GM18508 (cell line): ENCODE results near the gene RASA4B.
"Not testable (repeated sequence)": the region's sequence is repeated elsewhere in the genome, so short reads cannot be mapped to it uniquely, and the experiment has no call there.

Experiments used
- ATAC-seq: cut with Tn5 transposase; IDR thresholded peaks from one replicate; pipeline ENCODE4 v1.9.1; 2021; ENCODE audit warnings: moderate number of reproducible peaks; ENCODE audit not compliant: insufficient read depth, unreplicated experiment

Gene RASA4B

DNA sequence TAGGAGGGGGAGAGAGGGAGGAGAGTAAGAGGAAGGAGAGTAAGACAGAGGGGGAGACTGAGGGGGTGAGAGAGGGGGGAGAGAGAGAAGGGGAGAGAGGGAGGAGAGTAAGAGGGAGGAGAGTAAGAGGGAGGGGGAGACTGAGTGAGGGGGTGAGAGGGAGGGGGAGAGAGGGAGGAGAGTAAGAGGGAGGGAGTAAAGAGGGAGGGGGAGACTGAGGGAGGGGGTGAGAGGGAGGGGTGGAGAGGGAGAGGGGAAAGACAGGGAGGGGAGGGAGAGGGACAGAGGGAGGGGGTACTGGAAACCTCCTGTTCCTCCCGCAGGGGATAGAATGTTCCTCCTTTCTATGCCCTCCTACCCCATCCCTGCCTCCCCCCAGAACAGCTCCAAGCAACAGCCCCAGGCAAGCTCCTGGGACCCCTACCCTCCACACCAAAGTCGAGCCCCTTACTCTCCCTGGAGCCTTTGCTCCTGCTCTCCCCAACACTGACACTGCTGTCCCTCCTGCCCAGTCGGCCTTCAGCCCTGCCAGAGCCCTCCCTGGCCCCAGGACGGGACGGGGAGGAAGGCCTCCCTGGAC lies 4.8 kb downstream of the RASA4B start:
- ATAC-seq: not testable (repeated sequence)

DNA sequence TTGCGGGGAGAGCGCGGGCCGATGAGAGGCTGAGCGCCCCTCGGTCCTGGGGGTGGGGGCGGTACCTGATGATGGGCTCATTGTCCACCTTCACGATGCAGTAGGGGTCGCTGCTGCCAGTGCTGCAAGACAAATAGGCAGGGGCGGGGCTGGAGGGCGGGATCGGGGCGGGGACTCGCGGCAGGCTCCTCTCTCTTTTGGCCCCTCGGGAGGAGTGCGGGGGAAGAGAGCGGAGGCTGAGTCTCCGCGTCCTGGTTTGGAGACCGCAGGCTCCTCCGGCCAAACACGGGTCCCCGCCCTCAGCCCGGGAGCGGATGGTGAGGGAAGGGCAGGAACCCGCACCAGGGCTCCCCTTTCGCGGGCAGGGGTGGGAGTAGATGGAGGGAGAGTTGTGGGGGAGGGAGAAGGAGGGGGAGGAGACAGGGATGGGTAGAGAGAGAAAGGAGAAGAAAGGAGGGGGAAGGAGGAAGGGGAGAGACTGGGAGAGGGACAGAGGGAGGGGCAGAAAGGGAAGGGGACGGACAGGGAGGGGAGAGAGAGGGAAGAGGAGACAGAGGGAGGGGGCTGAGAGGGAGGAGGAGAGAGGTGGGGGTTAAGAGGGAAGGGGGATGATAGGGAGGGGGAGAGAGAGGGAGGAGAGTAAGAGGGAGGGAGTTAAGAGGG lies 5.6 kb downstream of the RASA4B start:
- not testable (repeated sequence) for ATAC-seq

DNA sequence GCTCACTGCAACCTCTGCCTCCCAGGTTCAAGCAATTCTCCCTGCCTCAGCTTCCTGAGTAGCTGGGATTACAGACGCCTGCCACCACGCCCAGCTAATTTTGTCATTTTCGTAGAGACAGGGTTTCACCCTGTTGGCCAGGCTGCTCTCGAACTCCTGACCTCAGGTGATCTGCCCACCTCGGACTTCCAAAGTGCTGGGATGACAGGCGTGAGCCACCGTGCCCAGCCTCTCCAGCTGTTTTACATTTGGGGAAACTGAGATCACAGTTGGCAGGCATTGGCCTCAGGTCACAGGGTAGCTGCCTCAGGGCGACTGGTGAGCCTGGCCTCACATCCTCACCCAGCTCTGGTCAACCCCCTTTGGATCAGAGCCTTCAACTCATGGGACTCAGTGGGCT lies 7.0 kb downstream of the RASA4B start:
- not testable (repeated sequence) for ATAC-seq

DNA sequence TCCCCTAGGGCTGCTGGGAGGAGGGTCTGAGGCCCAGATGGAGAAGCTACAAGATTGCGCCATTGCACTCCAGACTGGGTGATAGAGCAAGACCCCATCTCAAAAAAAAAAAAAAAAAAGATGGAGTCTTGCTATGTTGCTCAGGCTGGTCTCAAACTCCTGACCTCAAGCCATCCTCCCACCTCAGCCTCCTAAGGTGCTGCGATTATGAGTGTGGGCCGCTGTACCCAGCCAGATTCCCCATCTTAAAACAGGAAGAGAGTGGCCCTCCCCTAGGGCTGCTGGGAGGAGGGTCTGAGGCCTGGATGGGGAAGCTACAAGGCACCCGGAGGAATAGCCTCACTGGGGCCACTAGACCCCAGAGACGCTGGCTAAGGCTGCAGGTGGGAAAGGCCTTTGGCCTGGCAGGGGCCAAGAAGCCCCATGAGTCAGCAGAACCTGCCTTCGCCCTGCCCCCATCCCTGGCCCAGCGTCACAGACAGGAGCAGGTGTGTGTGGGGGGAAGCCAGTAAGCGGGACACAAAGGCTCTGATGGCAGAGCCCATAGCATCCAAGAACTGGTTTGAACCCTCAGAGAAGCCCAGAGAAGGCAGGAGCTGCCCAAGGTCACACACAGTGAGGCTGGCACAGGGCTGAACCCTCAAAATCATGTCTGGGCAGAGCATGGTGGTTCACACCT lies 10.0 kb downstream of the RASA4B start:
- ATAC-seq: not testable (repeated sequence)

DNA sequence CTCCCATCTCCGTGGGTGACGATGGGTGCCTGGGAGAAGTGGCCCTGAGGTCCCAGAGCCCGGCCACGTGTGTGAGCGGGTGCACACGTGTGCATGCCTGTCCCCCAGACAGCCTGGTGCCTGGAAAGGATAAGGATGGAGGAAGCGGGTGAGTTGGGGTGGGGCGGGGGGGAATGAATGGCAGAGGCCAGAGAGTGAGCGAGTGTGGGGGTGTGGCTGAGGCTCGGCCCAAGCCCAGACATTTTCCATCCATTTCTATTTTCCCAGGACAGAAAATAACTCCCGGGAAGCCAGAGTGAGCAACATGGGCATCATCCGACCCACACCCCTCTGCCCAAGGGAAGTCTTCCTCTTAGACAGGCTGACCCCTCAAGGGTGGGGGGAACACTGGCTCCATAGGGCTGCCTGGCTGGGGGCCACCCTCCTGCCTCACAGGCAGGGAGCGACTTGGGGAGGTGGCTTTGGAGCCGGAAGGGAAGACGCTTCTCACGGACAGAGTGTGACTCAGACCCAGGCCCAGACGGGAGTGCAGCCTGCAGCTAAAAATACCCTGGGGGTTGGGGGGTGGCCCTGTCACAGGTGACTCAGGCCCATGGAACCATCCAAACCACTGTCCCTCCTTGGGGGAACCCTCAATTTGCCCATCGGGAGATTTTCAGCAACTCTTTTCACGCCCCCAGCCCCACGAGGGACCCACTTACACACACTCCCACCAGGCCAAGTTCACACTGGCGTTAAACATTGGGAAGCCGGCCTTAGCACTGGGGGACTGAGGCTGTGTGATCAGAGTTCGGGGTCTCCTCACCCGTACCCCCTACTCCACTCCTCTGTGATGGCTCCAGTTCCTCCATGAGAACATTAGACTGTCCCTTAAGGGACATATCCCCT lies 12.0 kb downstream of the RASA4B start:
- not testable (repeated sequence) for ATAC-seq

DNA sequence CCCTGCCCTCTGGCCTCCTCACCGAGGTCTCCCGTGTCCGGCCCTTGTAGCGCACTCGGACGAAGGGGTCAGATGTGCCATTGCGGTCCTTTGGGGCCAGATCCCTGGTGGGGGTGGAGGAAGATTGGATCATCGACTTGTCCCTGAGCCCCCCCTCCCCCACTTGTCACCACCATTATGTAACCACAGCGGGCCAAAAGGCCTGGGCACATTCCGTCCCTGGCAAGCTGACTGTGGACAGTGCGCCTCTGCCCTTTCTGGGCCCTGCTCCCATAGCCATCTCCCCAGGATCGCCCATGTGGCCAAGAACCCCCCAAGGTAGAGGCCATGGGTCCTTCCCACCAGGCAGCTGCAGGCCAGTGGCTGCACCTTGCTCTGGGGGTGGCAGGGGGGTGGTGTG lies 14.4 kb downstream of the RASA4B start:
- not testable (repeated sequence) for ATAC-seq

DNA sequence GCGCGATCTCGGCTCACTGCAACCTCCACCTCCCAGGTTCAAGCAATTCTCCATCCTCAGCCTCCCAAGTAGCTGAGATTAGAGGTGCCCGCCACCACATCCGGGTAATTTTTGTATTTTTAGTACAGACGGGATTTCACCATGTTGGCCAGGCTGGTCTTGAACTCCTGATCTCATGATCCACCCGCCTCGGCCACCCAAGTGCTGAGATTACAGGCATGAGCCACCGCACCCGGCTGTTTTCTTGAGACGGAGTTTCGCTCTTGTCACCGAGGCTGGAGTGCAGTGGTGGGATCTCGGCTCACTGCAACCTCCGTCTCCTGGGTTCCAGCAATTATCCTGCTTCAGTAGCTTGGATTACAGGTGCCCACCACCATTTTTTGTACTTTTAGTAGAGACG lies 19.3 kb downstream of the RASA4B start:
- not testable (repeated sequence) for ATAC-seq

DNA sequence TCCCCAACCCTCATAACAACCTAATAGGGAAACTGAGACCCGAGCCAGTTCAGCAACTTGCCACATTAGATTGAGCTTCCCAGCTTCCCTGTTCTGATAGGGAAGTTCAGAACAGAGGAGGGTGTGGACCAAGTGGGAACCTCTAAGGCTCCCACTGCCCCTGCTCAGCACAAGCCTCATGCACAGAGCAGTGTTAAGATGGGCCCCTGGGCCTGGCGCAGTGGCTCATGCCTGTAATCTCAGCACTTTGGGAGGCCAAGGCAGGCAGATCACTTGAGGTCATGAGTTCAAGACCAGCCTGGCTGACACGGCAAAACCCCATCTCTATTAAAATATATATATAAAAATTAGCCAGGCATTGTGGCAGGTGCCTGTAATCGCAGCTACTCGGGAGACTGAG lies 20.3 kb downstream of the RASA4B start:
- ATAC-seq: not testable (repeated sequence)

DNA sequence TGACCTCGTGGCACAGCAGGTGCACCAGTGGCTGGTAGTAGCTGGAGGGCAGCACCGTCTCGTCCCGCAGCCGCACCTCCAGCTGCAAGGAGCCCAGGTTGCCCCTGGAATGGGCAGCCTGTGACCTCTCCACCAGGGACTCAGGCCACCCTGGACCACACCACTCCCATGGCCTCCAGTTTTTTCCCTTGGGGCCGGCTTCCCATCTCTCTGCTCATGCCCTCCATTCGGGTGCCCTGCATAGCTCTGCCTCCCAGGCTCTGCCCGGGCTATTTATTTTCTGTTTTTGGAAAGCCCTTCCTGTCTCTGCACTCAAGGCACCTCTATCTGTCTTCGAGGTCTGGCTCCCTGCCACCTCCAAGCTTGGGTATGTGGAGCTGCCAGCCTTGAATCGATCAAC lies 20.7 kb downstream of the RASA4B start:
- not testable (repeated sequence) for ATAC-seq

DNA sequence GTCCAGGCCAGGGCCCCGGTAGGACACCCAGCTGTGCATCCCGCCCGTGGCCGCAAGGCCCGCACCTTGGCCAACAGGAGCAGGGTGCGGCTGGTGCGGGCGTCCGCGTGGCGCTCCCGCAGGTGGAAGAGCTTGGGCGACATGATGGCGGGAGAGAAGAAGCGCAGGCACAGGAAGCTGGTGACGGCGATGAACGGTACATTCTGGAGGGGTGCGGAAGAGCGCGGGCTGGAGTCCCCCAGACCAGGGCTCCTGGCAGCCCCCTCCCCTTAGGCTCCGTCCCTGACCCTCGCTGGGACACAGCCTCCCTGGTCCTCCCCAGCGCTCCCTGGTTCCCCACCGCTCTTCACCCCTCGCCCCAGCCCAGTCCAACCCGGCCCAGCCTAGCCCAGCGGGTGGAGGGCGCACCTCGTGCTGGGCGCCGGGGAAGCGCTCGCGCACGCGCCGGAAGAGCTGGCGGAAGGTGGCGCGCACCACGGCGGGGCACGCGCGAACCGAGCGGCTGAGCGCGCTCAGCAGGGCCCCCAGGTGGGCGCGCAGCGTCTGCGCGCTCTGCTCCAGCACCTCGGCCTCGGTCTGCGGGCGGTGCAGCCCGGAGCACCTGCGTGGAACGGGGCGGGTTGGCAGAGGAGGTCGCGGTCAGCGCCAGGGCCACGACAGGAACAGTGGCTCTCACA lies 23.0 kb downstream of the RASA4B start:
- ATAC-seq: not testable (repeated sequence)

DNA sequence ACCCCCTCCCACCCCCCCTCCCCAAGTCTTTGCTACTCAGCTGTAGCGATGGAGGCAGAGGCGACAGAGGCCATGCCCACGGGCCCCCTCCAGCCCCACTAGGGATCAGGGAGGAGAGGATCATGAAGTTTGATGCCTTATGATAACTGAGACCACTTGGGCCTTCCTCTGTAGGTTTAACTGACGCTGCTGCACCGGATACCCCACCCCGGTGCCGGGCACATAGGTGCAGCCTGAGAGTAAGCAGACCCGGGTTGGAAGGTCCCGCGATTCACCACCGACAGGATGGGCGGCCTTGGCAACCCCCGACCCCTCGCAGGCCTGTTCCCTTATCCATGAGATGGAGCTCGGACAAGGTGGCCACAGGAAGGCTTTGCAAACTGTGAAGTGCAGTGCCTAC lies 23.6 kb downstream of the RASA4B start:
- ATAC-seq: not testable (repeated sequence)

DNA sequence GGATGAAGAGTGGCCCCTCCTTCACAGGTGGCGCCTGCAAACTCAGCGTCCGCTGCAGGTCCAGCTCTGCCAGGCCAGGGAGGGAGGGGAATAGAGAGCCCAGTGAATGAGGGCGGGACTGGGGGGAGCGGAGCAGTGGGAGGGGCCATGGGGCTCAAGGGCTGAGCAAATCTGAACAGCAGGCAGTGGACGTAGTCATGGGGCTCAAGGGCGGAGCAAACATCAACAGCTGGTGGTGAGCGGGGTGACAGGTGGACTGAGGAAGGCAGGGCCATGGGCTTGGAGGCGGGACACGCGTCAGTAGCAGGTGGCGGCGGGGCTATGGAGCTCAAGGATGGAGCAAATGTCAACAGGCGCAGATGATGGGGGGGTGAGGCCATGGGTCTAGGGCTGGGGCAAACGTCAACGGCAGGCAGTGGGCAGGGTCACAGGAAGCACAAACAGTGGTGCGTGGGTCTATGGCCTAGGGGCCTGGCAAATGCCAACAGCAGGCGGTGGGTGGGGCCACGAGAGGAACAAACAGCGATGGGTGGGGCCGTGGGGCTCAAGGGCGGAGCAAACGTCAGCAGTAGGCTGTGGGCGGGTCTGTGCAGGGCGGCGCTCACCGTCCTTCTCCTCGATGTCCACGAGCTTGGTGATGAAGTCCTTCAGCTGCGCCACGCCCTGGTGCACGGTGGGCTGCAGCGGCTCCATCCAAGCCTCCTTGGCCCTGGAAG lies 24.2 kb downstream of the RASA4B start:
- ATAC-seq: not testable (repeated sequence)

DNA sequence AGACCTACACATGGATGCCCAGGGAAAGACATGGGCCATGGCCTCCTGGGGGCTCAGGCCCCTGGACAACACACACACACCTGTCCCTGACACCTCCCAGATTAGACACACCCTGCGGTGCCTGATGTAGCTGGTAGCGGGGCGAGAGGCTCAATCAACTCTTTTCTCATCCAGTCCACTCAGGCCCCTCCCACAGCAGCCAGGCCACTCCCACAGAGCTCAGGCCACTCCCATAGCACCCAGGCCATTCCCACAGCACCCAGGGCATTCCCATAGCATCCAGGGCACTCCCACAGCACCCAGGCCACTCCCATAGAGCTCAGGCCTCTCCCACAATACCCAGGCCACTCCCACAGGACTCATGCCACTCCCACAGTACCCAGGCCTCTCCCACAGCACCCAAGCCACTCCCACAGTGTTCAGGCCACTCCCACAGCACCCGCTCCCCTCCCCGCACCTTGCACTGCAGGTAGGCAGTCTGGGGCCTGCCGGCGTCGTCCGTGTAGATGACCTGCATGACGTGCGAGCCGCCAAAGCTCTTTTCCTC lies 27.0 kb downstream of the RASA4B start:
- not testable (repeated sequence) for ATAC-seq

DNA sequence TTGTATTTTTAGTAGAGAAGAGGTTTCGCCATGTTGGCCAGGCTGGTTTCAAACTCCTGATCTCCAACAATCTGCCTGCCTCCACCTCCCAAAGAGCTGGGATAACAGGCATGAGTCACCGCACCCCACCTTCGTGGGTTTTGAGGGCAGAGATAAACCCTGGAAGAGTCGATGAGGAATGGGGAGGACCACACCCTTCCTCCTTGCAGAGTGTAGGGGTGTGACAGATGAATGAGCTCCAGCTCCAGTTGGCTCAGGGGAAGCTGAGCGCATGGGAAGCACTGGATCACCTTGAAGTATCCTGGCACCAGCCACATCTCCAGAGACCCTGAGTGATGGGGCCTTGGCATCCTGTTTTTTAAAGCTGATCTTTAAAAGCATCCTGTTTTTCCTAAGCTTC lies 33.3 kb downstream of the RASA4B start:
- ATAC-seq: not testable (repeated sequence)

DNA sequence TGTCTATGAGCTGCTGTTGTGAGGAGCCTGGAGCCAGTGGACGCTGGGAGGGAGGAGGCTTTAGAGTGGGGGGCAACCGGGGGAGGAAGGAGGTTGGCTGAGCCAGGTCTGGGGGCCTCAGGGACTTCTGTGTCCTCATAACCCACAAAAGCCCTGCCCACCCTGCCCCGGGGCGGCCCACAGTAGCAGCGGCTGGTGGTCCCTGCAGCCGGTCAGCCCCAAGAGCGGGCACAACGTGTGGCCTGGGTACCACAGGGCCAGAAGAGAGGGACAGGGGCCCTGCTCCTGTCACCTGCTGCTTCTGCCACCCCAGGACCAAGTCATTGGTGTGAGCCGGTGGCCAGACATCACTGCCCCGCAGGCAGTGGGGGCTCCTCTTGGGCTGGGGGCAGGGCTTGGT lies 35.6 kb downstream of the RASA4B start:
- ATAC-seq: not testable (repeated sequence)

DNA sequence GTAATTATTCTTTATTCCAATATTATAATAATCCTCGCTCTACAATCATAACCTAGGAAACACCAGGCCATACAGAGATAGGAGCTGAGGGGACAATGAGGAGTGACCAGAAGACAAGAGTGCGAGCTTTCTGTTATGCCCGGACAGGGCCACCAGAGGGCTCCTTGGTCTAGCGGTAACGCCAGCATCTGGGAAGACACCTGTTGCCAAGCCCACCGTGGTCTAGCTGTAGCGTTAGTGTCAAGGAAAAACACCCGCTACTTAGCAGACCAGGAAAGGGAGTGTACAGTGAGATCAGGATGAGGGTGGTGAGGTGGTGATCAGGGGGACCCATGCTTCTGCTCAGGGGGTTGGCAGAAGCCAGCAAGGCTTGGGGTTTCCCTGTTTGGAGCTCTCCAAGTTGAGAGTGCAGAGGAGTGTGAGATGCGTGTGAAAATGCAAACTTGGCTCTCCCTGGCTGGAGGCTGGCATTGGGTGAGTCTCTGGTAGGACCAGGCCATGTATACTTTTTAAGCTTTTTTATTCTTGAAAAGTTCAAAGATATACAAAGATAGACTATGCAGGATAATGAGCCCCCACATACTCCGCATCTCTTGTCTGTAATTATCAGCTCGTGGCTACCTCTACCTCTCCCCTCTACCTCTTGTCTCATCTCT lies 37.5 kb downstream of the RASA4B start:
- ATAC-seq: not testable (repeated sequence)

DNA sequence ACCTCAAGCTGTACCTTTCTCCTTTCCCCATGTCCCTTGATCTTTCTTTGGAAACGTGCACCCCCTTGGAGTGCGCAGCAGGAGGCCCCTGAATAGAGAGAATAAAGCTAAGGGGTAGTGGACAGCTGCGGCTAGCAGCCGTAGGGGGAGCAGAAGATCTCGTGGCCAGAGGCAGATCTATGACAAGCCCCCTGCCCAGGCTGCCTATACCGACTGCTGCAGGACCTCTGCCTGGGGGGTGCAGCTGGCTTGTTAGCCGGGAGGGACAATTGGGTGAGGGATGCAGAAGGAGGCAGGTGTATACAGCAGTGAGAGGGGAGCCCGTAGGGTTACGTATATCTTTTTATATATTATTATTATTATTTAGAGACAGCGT lies 38.4 kb downstream of the RASA4B start:
- ATAC-seq: not testable (repeated sequence)

DNA sequence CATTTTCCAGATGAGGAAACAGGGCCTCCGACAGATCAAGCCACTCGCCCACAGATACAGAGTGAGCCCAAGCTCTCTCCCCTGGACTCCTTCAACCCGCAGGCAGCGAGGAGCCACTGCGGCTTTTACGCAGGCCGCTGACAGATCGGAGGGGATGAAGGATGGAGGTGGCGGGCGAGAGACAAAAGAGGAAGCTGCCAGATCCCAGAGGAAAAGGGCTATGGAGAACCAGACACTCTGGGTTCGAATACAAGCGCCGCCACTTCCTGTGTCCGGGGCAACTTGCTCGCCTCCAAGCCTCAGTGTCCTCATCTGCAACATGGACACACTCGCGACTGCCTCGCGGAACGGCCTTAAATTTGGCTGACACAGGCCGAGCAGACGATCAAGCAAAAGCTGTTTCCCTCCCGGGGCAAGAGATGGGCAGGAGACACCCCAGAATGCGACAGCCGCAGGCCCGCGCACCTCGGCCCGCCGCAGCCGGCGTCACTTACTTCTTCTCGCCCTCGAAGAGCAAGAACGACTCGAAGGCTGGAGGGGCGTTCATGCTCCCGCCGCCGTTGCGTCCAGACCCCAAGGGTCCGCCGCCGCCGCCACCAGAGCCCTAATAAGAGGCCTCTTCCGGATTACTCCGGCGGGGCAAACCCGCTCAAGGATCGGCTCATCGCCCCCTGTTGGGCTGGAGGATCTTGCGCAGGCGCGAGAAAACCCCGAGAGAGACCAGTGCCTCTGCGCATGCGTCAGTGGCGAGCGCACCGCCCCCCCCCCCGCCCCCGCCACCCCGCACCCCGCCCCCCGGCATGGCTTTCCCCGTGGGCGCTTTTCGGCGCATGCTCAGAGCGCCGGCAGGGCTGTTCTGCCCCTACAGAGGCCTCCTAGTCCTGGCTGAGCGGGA lies 39.0 kb downstream of the RASA4B start, which contains the start of gene POLR2J:
Gene POLR2J (minus strand): TSS at position 609 of the 895 bp plus-strand sequence. CDS start 62 bp downstream, at position 547.
- peak; percentile 72 for ATAC-seq
